Esophagus squamous epithelium (tissue), 4 donors: ENCODE measurements around the gene CHST3.

Source experiments
- POLR2A ChIP-seq, 4 donors: fragments of 450-650 bp; IDR thresholded peaks; one replicate each; pipeline ENCODE4 v1.6.1; 2017; ENCODE audit warnings: antibody characterized with exemption in 4 of 4, mild to moderate bottlenecking in 4 of 4, moderate library complexity in 3 of 4
- TF ChIP-seq, protein P1 (sequence below), 6 experiments: fragments of 450-650 bp in 4 of 6; fragments of 200-600 bp in 2 of 6; sonication (generic) in 2 of 6; IDR thresholded peaks; one replicate each; pipeline ENCODE4 v1.5.1; 2016 to 2019; ENCODE audit warnings: antibody characterized with exemption in 6 of 6, mild to moderate bottlenecking in 4 of 6, moderate library complexity in 4 of 6

DNA sequence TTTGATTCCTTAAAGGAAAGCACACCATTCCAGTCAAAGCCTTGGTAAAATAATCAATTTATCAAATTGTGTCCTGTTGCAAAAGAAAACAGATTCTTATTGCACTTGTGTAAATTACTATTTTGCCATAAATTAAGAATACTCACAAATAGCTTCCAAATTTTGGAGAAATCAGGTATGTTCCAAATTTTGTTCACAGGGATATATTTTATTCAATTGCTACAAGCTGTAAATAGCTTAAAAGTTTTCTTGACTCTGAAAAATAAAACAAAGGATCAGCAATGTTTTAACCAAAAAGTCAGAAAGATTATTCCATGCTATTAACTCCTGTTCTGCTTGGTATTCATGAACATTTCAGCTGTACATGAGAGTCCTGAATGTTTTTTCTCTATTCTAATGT is 47.4 kb upstream of the CHST3 start:
- TF ChIP-seq, protein P1, sequence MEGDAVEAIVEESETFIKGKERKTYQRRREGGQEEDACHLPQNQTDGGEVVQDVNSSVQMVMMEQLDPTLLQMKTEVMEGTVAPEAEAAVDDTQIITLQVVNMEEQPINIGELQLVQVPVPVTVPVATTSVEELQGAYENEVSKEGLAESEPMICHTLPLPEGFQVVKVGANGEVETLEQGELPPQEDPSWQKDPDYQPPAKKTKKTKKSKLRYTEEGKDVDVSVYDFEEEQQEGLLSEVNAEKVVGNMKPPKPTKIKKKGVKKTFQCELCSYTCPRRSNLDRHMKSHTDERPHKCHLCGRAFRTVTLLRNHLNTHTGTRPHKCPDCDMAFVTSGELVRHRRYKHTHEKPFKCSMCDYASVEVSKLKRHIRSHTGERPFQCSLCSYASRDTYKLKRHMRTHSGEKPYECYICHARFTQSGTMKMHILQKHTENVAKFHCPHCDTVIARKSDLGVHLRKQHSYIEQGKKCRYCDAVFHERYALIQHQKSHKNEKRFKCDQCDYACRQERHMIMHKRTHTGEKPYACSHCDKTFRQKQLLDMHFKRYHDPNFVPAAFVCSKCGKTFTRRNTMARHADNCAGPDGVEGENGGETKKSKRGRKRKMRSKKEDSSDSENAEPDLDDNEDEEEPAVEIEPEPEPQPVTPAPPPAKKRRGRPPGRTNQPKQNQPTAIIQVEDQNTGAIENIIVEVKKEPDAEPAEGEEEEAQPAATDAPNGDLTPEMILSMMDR (IDR thresholded peaks at IDR 0.05), result no peak
- TF ChIP-seq POLR2A (IDR thresholded peaks at IDR 0.05), result no peak
